Chondrocyte (in vitro differentiated cells): ENCODE data around the gene C19orf12. TPM values are rescaled to one million over a fixed set of nuclear protein-coding genes. Genes with fewer than 3 reads are reported as not detected.

Source experiments
- DNase-seq: peaks from one replicate; pipeline ENCODE4 v3.0.0; 2021; ENCODE audit warnings: mixed read lengths, low spot score
- H3K27ac Mint-ChIP-seq: one replicate; pipeline ENCODE4 v1.8.0; 2021; ENCODE audit warnings: mild to moderate bottlenecking, moderate library complexity, mixed read lengths; ENCODE audit not compliant: unreplicated experiment
- H3K27me3 Mint-ChIP-seq: 2 replicates; pipeline ENCODE4 v1.8.0; 2021; ENCODE audit warnings: low read depth, mixed read lengths
- H3K36me3 Mint-ChIP-seq: 2 replicates; pipeline ENCODE4 v1.8.0; 2021; ENCODE audit warnings: low read depth, mixed read lengths
- H3K4me1 Mint-ChIP-seq: 2 replicates; pipeline ENCODE4 v1.8.0; 2021; ENCODE audit warnings: low read depth, mild to moderate bottlenecking, mixed read lengths
- H3K4me3 Mint-ChIP-seq: one replicate; pipeline ENCODE4 v1.8.0; 2021; ENCODE audit warnings: mild to moderate bottlenecking, moderate library complexity, mixed read lengths; ENCODE audit not compliant: unreplicated experiment
- H3K9me3 Mint-ChIP-seq: 2 replicates; pipeline ENCODE4 v1.8.0; 2021; ENCODE audit warnings: low read depth, mixed read lengths
- total RNA-seq: library from RNA; stranded (reverse); gene quantifications from 3 replicates; pipeline ENCODE4 v1.2.1, GENCODE V29; 2021
- TF ChIP-seq, protein P1 (sequence below): fragments of 200-600 bp; sonication (generic); IDR thresholded peaks from 2 replicates; pipeline ENCODE4 v1.5.0; 2021; ENCODE audit warnings: antibody characterized with exemption, mild to moderate bottlenecking, moderate library complexity

Gene C19orf12
- total RNA-seq, 1 donor from 2014 or later, result 46.4 TPM

DNA sequence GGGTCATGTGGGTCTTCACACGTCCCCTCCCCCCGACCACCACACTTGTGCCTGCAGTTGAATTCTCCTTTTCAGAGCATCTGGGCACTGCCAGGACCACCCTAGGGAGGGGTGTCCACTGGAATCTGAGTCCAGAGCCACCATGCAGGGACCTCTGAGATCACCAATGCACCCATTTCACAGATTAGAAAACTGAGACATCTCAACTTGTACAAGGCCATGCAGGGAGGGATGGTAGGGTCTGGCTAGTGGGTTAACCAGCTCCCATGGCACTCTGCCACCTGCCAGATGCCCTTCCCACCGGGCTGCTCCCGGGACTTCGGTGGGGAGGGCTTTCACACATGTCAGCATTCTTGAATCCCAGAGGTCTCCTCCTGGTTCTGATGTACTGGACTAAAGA lies 44.3 kb upstream of the C19orf12 start:
- Mint-ChIP-seq H3K9me3 (no peaks in the 10 kb centered on the region), H3K27ac (no peak overlapping the region), H3K4me3 (no peak overlapping the region), H3K36me3 (no peaks in the 10 kb centered on the region), H3K27me3 (peaks cover 10% of the 10 kb centered on the region), H3K4me1 (no peaks in the 10 kb centered on the region)
- no peak for DNase-seq
- TF ChIP-seq, protein P1, sequence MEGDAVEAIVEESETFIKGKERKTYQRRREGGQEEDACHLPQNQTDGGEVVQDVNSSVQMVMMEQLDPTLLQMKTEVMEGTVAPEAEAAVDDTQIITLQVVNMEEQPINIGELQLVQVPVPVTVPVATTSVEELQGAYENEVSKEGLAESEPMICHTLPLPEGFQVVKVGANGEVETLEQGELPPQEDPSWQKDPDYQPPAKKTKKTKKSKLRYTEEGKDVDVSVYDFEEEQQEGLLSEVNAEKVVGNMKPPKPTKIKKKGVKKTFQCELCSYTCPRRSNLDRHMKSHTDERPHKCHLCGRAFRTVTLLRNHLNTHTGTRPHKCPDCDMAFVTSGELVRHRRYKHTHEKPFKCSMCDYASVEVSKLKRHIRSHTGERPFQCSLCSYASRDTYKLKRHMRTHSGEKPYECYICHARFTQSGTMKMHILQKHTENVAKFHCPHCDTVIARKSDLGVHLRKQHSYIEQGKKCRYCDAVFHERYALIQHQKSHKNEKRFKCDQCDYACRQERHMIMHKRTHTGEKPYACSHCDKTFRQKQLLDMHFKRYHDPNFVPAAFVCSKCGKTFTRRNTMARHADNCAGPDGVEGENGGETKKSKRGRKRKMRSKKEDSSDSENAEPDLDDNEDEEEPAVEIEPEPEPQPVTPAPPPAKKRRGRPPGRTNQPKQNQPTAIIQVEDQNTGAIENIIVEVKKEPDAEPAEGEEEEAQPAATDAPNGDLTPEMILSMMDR, result no peak

DNA sequence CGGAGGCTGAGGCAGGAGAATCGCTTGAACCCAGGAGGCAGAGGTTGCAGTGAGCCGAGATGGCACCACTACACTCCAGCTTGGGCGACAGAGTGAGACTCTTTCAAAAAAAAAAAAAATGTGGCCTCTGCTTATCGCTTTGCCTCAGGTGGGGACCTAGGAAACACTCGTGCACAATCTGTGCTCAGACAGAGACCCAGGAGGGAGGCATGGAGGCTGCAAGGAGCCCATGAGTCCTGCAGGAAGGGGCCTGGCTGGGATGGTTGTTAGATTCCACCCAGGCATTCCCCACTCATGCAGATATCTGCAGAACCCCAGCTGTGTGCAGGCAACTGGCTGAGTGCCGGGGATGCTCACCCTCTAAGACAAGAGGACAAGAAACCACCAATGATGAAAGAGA lies 43.8 kb upstream of the C19orf12 start:
- H3K36me3 Mint-ChIP-seq, result no peaks in the 10 kb centered on the region
- H3K27me3 Mint-ChIP-seq, result peaks cover 5% of the 10 kb centered on the region
- DNase-seq, result no peak
- no peak overlapping the region for H3K27ac Mint-ChIP-seq
- H3K4me3 Mint-ChIP-seq, result no peak overlapping the region
- H3K9me3 Mint-ChIP-seq, result no peaks in the 10 kb centered on the region
- no peaks in the 10 kb centered on the region for H3K4me1 Mint-ChIP-seq
- TF ChIP-seq, protein P1, result no peak

DNA sequence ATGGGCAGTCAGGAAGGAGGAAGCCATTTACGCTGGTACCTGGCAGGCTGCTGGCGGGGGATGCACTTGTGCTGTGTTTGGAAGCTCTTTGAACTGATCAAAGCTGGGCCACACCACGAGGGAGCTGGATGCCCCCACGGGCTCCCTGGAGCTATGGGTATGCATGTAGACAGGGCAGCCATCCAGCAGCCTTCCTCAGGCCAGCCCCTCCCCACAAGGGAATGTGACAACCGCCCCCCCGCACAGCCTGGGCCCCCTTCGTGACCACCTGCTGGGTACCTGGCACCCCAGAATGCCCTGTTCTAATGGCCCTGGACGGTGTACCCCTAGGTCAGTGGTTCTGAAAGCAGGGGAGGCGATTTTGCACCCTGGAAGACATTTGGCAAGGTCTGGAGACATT lies 42.5 kb upstream of the C19orf12 start:
- Mint-ChIP-seq H3K36me3 (no peaks in the 10 kb centered on the region), H3K4me1 (no peaks in the 10 kb centered on the region), H3K27ac (no peak overlapping the region), H3K9me3 (no peaks in the 10 kb centered on the region), H3K27me3 (peaks cover 7% of the 10 kb centered on the region), H3K4me3 (no peak overlapping the region)
- TF ChIP-seq, protein P1, result no peak
- no peak for DNase-seq

DNA sequence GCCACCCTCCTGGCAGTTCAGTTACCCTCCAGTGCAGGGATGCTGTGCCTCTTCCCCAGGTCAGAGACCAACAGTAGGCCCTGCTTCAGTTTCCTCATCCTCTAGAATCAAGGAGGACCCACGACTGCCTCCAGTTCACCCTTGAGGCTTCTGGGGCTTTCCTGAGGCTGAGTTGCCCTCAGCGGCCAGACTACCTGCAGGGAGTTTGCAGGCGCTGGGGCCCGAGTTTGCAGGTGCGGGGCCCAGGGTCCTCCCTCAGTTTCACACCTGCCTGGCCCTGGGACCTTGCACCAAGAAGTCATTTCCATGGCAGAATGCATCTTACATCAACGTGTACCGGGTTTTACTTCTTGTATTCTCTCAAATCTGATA lies 38.9 kb upstream of the C19orf12 start:
- no peak overlapping the region for H3K4me3 Mint-ChIP-seq
- H3K27me3 Mint-ChIP-seq, result peaks cover 15% of the 10 kb centered on the region
- H3K9me3 Mint-ChIP-seq, result no peaks in the 10 kb centered on the region
- H3K4me1 Mint-ChIP-seq, result no peaks in the 10 kb centered on the region
- no peak overlapping the region for H3K27ac Mint-ChIP-seq
- no peaks in the 10 kb centered on the region for H3K36me3 Mint-ChIP-seq
- no peak for DNase-seq
- TF ChIP-seq, protein P1, result no peak

DNA sequence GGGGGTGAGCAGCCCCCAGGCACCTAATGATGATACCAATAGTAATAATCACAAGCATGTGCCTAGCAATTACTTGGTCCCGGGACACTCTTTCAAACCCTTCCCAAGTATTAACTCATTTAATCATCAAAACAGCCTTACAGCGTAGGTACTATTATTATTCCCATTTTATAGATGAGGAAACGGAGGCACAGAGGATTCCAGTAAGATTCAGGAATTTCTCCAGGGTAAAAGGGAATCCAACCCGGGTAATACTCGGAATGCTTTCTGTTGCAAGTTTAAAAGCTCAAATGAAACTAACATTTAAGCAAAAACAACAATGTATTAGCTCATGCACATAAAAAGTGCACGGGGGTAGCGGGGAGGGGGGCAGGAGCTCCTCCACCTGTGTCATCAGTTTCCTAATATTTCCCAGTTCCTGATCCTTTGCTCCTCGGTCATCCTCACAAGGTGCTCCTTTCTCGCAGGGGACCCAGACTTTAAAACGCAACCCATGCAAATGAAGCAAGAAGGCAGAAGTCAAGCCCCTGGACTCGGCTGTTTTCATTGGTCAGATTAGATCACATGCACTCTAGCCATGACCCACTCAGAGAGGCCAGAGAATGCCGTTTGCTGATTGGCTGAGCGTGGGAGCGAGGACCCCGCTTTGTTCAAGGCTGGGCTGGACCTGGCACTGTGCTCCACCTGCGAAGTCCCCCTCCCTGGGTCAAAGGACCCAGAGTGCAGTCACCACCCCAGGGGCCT lies 38.3 kb upstream of the C19orf12 start:
- Mint-ChIP-seq H3K9me3 (no peaks in the 10 kb centered on the region), H3K4me3 (no peak overlapping the region), H3K27ac (no peak overlapping the region), H3K36me3 (no peaks in the 10 kb centered on the region), H3K27me3 (peaks cover 15% of the 10 kb centered on the region), H3K4me1 (no peaks in the 10 kb centered on the region)
- DNase-seq, result no peak
- TF ChIP-seq, protein P1, result no peak
